Fibroblast of skin of scalp (primary cell): ENCODE measurements around the gene GRM5.

Experiments
- DNase-seq: peaks from one replicate; pipeline ENCODE4 v3.0.0-alpha.2; 2013

GRM5 gene

GRCh38 chr11:88831303-88831890 is 234.4 kb downstream of the GRM5 start:
- no peak for DNase-seq

- DNase-seq = no peak
Measured at GRCh38 chr11:88827018-88827676, 238.6 kb downstream of the GRM5 start.

- no peak for DNase-seq
Measured at GRCh38 chr11:88819616-88820015, 246.2 kb downstream of the GRM5 start.

- DNase-seq = no peak
Measured at GRCh38 chr11:88818978-88819377, 246.8 kb downstream of the GRM5 start.

GRCh38 chr11:88815505-88815904 is 250.3 kb downstream of the GRM5 start:
- no peak for DNase-seq

- DNase-seq = no peak
Measured at GRCh38 chr11:88814076-88814475, 251.7 kb downstream of the GRM5 start.

GRCh38 chr11:88813233-88813915 is 252.4 kb downstream of the GRM5 start:
- DNase-seq = no peak

- DNase-seq = no peak
Measured at GRCh38 chr11:88810420-88811097, 255.2 kb downstream of the GRM5 start.

GRCh38 chr11:88809126-88809525 is 256.7 kb downstream of the GRM5 start:
- DNase-seq = no peak

- no peak for DNase-seq
Measured at GRCh38 chr11:88807349-88807748, 258.4 kb downstream of the GRM5 start.

GRCh38 chr11:88806410-88806809 is 259.4 kb downstream of the GRM5 start:
- no peak for DNase-seq

GRCh38 chr11:88801484-88802123 is 264.2 kb downstream of the GRM5 start:
- DNase-seq = no peak

- DNase-seq = no peak
Measured at GRCh38 chr11:88799771-88800500, 265.8 kb downstream of the GRM5 start.

GRCh38 chr11:88790182-88790581 is 275.6 kb downstream of the GRM5 start:
- DNase-seq = no peak

- DNase-seq = peak; percentile 86
Measured at GRCh38 chr11:88779577-88779976, 286.2 kb downstream of the GRM5 start.

- no peak for DNase-seq
Measured at GRCh38 chr11:88770475-88771079, 295.2 kb downstream of the GRM5 start.

GRCh38 chr11:88744140-88744539 is 321.6 kb downstream of the GRM5 start:
- DNase-seq = no peak

- DNase-seq = no peak
Measured at GRCh38 chr11:88739524-88739923, 326.3 kb downstream of the GRM5 start.

GRCh38 chr11:88709567-88709966 is 356.2 kb downstream of the GRM5 start:
- no peak for DNase-seq

GRCh38 chr11:88704485-88704884 is 361.3 kb downstream of the GRM5 start:
- DNase-seq = peak; percentile 10

GRCh38 chr11:88701816-88702215 is 364.0 kb downstream of the GRM5 start:
- no peak for DNase-seq

GRCh38 chr11:88697139-88697538 is 368.6 kb downstream of the GRM5 start:
- DNase-seq = no peak
